SHP77 treated with DMSO at 0.1 percent for 48 hours (cell line): Measurements from ENCODE around the gene NAPB.

Experiments used
- DNase-seq: peaks from one replicate; lab custom pipeline; 2025; lab: John Stamatoyannopoulos, UW

The NAPB gene

DNA sequence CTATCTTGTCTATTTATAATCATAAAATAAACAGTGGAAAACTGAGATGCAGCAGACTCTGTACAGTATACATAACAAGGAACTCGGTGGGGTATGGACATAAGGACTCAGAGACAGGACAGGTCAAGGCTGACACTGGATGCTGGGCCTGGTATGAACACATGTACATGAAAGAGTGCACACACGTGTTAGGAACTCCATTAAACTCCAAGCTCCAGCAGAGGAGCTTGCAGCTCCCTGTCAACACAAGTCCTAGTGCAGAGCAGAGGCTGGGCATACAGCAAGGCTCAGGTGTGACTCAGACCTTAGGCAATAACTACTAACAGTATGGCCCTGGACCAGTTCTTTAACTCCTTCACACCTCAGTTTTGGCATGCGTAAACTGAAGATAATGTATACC is 17.1 kb downstream of the NAPB start:
- DNase-seq = no peak

GRCh38 chr20:23403751-23404150 is 17.5 kb downstream of the NAPB start:
- DNase-seq = no peak

DNA sequence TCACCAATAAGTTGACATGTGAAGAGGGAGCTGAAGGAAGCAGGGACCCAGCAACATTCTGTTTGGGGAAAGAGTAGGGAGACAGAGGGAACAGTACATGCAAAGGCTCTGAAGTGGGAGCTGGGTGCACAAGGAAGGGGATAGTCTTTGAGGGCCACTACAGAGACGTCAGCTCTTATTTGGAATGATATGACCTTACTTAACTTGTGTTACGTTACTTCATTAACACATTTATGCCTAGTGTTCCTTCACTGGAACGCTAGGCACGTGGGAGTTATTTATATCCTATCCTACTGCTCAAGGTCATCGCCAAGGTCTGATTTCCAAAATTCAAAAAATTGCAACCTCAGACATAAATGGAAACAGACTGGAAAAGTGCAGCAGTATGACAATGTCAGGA is 20.2 kb downstream of the NAPB start:
- DNase-seq = no peak

GRCh38 chr20:23399568-23400241 is 21.6 kb downstream of the NAPB start:
- DNase-seq = no peak

- DNase-seq = no peak
These were observed 23.3 kb downstream of the NAPB start for GRCh38 chr20:23397961-23398360.

GRCh38 chr20:23396950-23397627 is 24.2 kb downstream of the NAPB start:
- DNase-seq = no peak

DNA sequence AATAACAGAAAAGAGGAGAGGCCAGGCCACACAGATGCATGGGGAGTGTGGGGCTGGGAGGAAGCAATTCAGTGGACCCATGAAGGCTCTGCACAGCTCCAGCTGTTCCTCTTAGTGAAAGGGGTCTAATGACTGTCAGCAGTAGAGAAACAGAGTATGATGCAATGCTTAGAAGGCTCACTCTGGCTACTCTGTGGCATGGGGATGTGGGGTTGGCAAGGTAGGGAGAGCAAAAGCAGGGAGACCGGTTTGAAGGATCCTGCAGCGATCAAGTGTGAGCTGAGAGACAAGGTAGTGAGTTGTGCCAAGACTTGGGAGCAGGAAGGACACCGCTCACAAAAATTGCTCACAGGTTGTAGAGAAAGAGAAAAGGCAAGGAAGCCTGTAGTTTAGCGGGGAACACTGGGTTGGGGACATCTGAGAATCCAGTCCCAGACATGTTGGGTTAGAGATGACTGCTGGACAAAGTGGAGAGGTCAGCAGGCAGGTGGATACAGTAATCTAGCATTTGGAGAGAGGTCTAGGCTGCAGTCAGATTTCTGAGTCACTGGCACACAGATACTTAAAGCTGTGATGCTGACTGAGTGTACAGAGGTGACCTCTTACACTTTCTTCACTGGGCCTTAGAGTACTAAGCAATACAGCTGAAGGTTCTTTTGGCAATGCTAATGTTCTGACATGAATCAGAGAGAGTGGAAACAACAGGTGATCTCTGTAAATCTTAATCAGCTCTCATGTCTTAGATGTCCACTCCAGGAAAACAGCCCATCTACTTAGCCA is 27.1 kb downstream of the NAPB start:
- DNase-seq = no peak

DNA sequence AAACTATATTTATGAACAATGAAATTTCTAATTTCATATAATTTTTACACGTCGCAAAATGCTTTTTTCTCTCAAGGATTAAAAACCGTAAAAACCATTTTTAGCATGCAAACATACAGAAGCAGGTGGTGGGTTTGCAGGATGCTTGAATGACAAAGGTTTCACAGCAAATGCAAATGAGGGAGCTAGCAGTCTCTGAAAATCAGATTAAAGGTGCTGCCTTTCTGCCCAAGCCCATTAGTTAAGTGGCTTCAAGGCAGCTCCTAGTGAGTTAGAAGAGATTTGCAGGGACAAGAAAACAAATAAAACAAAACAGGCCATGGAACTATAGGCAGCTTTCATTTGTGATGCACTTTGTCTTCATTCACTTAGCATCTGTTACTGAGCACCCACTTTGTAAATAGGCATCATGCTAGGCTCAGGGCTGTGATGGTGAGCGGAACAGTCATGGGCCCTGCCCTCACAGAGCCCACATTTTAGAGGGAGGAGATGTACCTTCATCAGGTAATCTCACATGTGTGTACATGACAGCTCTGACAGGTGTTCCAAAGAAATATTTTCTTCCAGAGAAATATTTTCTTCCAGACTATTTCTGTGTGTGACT is 29.5 kb downstream of the NAPB start:
- no peak for DNase-seq

- no peak for DNase-seq
These were observed 31.1 kb downstream of the NAPB start for GRCh38 chr20:23390091-23390774.

- DNase-seq = no peak
These were observed 34.2 kb downstream of the NAPB start for GRCh38 chr20:23387118-23387443.

DNA sequence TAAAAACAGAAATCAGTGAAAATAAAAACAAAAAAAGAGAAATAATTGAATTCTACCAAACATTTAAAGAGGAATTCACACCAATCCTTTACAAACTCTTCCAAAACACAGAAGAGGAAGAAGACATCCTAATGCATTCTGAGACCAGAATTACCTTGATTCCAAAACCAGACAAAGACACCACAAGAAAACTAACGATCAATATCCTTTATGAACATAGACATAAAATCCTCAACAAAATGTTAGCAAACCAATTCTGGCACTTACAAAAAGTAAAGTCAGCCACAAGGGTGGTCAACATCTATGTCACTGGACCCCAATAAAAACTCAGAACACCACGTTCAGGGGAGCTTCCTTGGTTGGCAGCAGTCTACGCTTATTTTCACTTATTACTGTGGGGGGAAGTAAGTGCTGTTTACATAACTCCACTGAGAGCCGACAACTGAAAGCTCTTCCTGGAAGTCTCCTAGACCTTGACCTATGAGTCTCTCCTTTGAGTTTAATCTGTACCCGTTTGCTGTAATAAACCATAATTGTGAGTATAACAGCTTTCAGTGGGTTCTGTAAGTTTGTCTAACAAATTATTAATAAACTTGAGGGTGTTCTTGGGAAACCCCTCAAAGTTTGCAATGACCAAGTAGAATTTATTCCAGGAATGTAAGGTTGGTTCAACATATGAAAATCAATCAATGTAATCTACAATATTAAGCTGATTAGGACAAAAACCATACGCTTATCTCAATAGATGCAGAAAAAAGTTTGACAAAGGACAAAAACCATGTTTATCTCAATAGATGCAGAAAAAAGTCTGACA is 34.8 kb downstream of the NAPB start:
- DNase-seq = no peak

GRCh38 chr20:23381876-23382275 is 39.4 kb downstream of the NAPB start:
- DNase-seq = no peak

DNA sequence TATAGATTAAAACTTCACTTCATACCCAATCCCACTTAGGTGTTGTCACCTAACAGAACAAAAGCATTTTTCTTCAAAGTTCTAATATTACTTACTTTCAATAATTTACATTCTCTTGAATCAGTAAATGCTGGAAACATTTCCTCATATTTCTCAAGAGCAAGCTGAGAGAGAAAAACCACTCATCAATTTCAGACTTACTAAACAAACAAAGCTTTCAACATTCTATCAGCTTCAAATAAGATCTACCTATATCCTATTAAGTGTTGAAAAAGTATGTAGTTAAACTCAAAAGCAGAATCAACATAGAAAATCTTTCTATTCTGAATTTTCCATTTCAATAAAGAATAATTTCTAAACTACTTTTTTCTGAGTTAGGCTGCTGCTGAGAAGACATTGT is 41.5 kb downstream of the NAPB start:
- DNase-seq = no peak

DNA sequence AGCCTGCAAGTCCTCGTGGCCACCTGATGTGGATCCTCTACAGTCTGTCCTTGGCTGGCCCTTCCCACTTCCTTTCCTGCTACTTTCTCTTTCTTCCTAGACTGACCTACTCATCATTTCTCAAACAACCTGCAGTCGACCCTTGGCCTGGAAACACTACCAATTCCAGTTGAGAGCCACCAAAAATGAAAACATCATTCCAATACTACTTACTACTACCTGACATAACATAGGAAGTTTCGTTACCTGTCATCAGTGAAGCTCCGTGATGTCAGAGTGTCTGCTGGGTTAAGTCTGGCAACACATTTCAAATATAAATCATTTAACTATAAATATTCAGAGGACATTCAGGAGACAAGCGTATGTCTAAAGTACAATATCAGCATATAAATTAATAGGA is 45.5 kb downstream of the NAPB start:
- no peak for DNase-seq

DNA sequence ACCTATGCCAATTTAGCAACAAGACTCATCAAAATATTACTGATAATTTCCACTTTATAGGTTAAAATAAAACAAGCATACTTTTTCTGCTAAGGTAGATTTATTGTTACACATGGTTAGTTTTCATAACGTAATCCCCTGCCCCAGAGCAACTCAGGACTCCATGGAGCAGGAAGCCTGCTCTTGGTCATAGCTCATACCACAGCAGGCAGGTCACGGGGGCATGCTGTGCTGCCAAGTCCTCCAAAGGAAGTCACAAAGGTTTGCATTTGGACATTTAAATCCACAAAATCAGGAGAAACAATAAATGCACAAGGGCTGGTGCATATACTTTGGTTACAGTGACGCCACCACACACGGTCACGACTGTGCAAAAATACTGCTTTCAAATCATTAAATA is 46.8 kb downstream of the NAPB start:
- no peak for DNase-seq

- DNase-seq = no peak
These were observed 49.8 kb downstream of the NAPB start for GRCh38 chr20:23371496-23371895.

- no peak for DNase-seq
These were observed 50.4 kb downstream of the NAPB start for GRCh38 chr20:23370873-23371272.

- no peak for DNase-seq
These were observed 51.0 kb downstream of the NAPB start for GRCh38 chr20:23370274-23370673.

DNA sequence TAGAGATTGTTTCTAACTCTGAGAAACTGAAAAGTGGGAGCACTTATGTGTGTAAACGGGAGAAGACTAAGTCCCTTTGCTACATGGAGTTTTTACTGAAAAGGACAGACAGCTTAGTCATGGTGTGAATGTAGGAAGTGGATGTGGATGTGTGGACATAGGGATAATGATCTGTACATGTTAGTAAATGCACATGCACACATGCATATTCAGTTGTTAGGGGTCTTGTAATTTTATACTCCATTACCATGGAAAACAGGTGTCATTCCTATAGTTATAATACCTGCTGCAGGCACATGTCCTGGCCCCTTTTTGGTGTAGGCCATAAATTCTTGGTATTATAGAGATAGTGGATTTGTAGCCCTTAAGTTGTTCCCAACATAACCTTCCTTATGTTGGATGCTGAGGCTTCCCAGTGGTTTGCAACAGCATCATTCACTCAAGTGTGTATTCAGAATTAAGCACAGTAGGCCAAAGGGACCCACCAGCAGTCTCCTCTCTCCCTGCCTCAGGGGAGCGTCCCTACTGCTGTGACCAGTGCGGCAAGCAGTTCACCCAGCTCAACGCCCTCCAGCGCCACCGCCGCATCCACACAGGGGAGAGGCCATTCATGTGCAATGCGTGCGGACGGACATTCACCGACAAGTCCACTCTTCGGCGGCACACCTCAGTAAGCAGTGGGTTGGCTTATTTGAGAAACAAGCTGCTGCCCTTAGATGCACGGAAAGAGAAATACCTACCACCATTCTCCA is 52.0 kb downstream of the NAPB start:
- DNase-seq = no peak

- DNase-seq = no peak
These were observed 52.8 kb downstream of the NAPB start for GRCh38 chr20:23368316-23369071.
